ENCODE data around the gene TMEM255B. TPM values are rescaled to one million over a fixed set of nuclear protein-coding genes. Genes with fewer than 3 reads are reported as not detected.

Gene TMEM255B
- total RNA-seq, 1 experiment from 2014 or later = 26.3 TPM

- BruUV-seq (replicated peaks) = no TSS peak
- no peaks in the 10 kb centered on the region for H3K9me3 ChIP-seq (ENCODE audit: control insufficient read depth, insufficient read depth, low read depth, low read length)
- ChIA-PET CTCF (no interaction called here), POLR2A (no interaction called here)
- H3K27me3 ChIP-seq (ENCODE audit: control insufficient read depth, insufficient read depth, low read length) = no peaks in the 10 kb centered on the region
- no peak overlapping the region for H3K4me3 ChIP-seq (ENCODE audit: low read depth in 2 of 2, low read length in 2 of 2)
- 0 out of 2 replicates have a peak overlapping the region, but pooled peaks have one; percentile 63 for H3K27ac ChIP-seq (ENCODE audit: low read length)
- in situ Hi-C loops (cut with HindIII; ENCODE audit: low pct_unique_long_range_greater_than_20kb, low sequenced_read_pairs) (no loop called here), intact Hi-C loops (cut with micrococcal nuclease; ENCODE audit: unreplicated experiment) (no loop called here)
- ATAC-seq = no peak
- no peak for DNase-seq (ENCODE audit: low read depth, low spot score)
- H3K36me3 ChIP-seq (ENCODE audit: control insufficient read depth, insufficient read depth, low read length) = no peaks in the 10 kb centered on the region
- TF ChIP-seq REST (IDR thresholded peaks at IDR 0.05; ENCODE audit: insufficient read depth in 1 of 2, low read depth in 2 of 2, low read length in 1 of 2) = no peak
- TF ChIP-seq POLR2AphosphoS5 (IDR thresholded peaks at IDR 0.05; ENCODE audit: low read depth, low read length) = no peak
- no peak for TF ChIP-seq SIN3A (IDR thresholded peaks at IDR 0.05; ENCODE audit: borderline replicate concordance, insufficient read depth, low read depth, low read length)
- TF ChIP-seq CTCF (IDR thresholded peaks at IDR 0.05) = no peak
- TF ChIP-seq TCF7L2 (IDR thresholded peaks at IDR 0.05; ENCODE audit: low read depth, low read length) = no peak
- H3K4me1 ChIP-seq (ENCODE audit: control insufficient read depth, insufficient read depth, low read length) = peaks cover 56% of the 10 kb centered on the region
Observed at GRCh38 chr13:113835461-113836270, 76.6 kb downstream of the TMEM255B start.

- ATAC-seq (peak; percentile 50), DNase-seq (ENCODE audit: low read depth, low spot score) (no peak)
- intact Hi-C loops (cut with micrococcal nuclease; ENCODE audit: unreplicated experiment) = no loop called here
- Histone ChIP-seq H3K27ac (ENCODE audit: low read length) (peak overlapping the region; percentile 88), H3K4me3 (ENCODE audit: low read depth in 2 of 2, low read length in 2 of 2) (peak overlapping the region in 1 of 2 experiments; percentile 16; a peak in 2 of 4 replicates), H3K27me3 (ENCODE audit: control insufficient read depth, insufficient read depth, low read length) (no peaks in the 10 kb centered on the region), H3K4me1 (ENCODE audit: control insufficient read depth, insufficient read depth, low read length) (peaks cover 49% of the 10 kb centered on the region), H3K36me3 (ENCODE audit: control insufficient read depth, insufficient read depth, low read length) (no peaks in the 10 kb centered on the region), H3K9me3 (ENCODE audit: control insufficient read depth, insufficient read depth, low read depth, low read length) (no peaks in the 10 kb centered on the region)
- ChIA-PET POLR2A (no interaction called here), CTCF (no interaction called here)
- TF ChIP-seq CTCF (IDR thresholded peaks at IDR 0.05) (no peak), SIN3A (IDR thresholded peaks at IDR 0.05; ENCODE audit: borderline replicate concordance, insufficient read depth, low read depth, low read length) (0 out of 2 replicates have a peak, but pooled peaks have one; percentile 38)
- BruUV-seq (replicated peaks) = no TSS peak
- in situ Hi-C loops (cut with HindIII; ENCODE audit: low pct_unique_long_range_greater_than_20kb, low sequenced_read_pairs) = no loop called here
Observed at GRCh38 chr13:113836768-113837559, 77.9 kb downstream of the TMEM255B start.

Data from Panc1 (cell line).